ENCODE measurements around the gene TMEM150B. TPM values are rescaled to one million over a fixed set of nuclear protein-coding genes. Genes with fewer than 3 reads are reported as not detected.
A peak's percentile ranks its signal among the peaks of the same experiment; 100 is the strongest.

TMEM150B gene
- total and polyA plus RNA-seq, 12 donors, result 0.11 to 20.8 (median 5.4) TPM

GRCh38 chr19:55319785-55320184, 5.4 kb downstream of the TMEM150B start:
- 15 to 36% (median 27%) methylated on average over 21 of the region's 21 CpGs for WGBS, 4 donors
- intact Hi-C loops (cut with DNase I), result no loop called here
- Histone ChIP-seq H3K9me3 (replicated peaks in 1 of 3) (no peaks in the 10 kb centered on the region), H3K4me3 (no peak overlapping the region), H3K27me3 (no peaks in the 10 kb centered on the region), H3K27ac (no peak overlapping the region), H3K4me1 (replicated peaks in 1 of 2) (no peaks in the 10 kb centered on the region), H3K36me3 (replicated peaks in 1 of 2) (no peaks in the 10 kb centered on the region)
- TF ChIP-seq CTCF (IDR thresholded peaks at IDR 0.05) (no peak), POLR2A (IDR thresholded peaks at IDR 0.05) (no peak)
- peak in 2 of 7 donors; percentile 41 to 48 for DNase-seq

- no peaks in the 10 kb centered on the region for H3K4me1 ChIP-seq (replicated peaks in 1 of 2)
- 78 to 89% (median 83%) methylated on average over 4 to 8 of the region's 8 CpGs for WGBS, 4 donors
- H3K36me3 ChIP-seq (replicated peaks in 1 of 2), result no peaks in the 10 kb centered on the region
- TF ChIP-seq CTCF (IDR thresholded peaks at IDR 0.05), result no peak
- no peak for TF ChIP-seq POLR2A (IDR thresholded peaks at IDR 0.05)
- DNase-seq, result no peak
- H3K9me3 ChIP-seq (replicated peaks in 1 of 3), result no peaks in the 10 kb centered on the region
- H3K27ac ChIP-seq, result no peak overlapping the region
- H3K4me3 ChIP-seq, result no peak overlapping the region
- intact Hi-C loops (cut with DNase I), result no loop called here
- H3K27me3 ChIP-seq, result no peaks in the 10 kb centered on the region
Measured at GRCh38 chr19:55316646-55317045, 8.5 kb downstream of the TMEM150B start.

GRCh38 chr19:55315956-55316525, 9.1 kb downstream of the TMEM150B start:
- H3K4me1 ChIP-seq (replicated peaks in 1 of 2), result no peaks in the 10 kb centered on the region
- no peaks in the 10 kb centered on the region for H3K36me3 ChIP-seq (replicated peaks in 1 of 2)
- WGBS, 4 donors, result 82 to 90% (median 86%) methylated on average over 11 to 13 of the region's 13 CpGs
- H3K27me3 ChIP-seq, result no peaks in the 10 kb centered on the region
- no peaks in the 10 kb centered on the region for H3K9me3 ChIP-seq (replicated peaks in 1 of 3)
- intact Hi-C loops (cut with DNase I), result no loop called here
- TF ChIP-seq POLR2A (IDR thresholded peaks at IDR 0.05) (no peak), CTCF (IDR thresholded peaks at IDR 0.05) (no peak)
- no peak overlapping the region for H3K27ac ChIP-seq
- no peak for DNase-seq
- H3K4me3 ChIP-seq, result no peak overlapping the region

GRCh38 chr19:55314396-55314795, 10.7 kb downstream of the TMEM150B start:
- intact Hi-C loops (cut with DNase I), result no loop called here
- H3K9me3 ChIP-seq (replicated peaks in 1 of 3), result no peaks in the 10 kb centered on the region
- 71 to 82% (median 82%) methylated on average over 8 of the region's 8 CpGs for WGBS, 4 donors

More at GRCh38 chr19:55314396-55314795, 10.7 kb downstream of the TMEM150B start:
- no peak for TF ChIP-seq CTCF (IDR thresholded peaks at IDR 0.05)
- TF ChIP-seq POLR2A (IDR thresholded peaks at IDR 0.05), result no peak
- Histone ChIP-seq H3K27ac (no peak overlapping the region), H3K4me3 (no peak overlapping the region), H3K27me3 (no peaks in the 10 kb centered on the region), H3K4me1 (replicated peaks in 1 of 2) (no peaks in the 10 kb centered on the region), H3K36me3 (replicated peaks in 1 of 2) (no peaks in the 10 kb centered on the region)
- DNase-seq, result no peak

Measured in adrenal gland (tissue), 12 donors.